Progenitor cell of endocrine pancreas (in vitro differentiated cells): ENCODE data around the gene ABTB2. TPM values are rescaled to one million over a fixed set of nuclear protein-coding genes. Genes with fewer than 3 reads are reported as not detected.
A peak's percentile ranks its signal among the peaks of the same experiment; 100 is the strongest.
"Not testable (repeated sequence)": the region's sequence is repeated elsewhere in the genome, so short reads cannot be mapped to it uniquely, and the experiment has no call there.

ENCODE experiments used
- DNase-seq: peaks from one replicate; pipeline ENCODE4 v3.0.0; 2021; ENCODE audit warnings: low spot score; ENCODE audit not compliant: unreplicated experiment
- H3K27ac Mint-ChIP-seq: 2 replicates; pipeline ENCODE4 v1.8.0; 2021; ENCODE audit warnings: mild to moderate bottlenecking, moderate library complexity, mixed read lengths
- H3K27me3 Mint-ChIP-seq: 2 replicates; pipeline ENCODE4 v1.8.0; 2021; ENCODE audit warnings: mixed read lengths
- H3K36me3 Mint-ChIP-seq: 2 replicates; pipeline ENCODE4 v1.8.0; 2022; ENCODE audit warnings: mixed read lengths; ENCODE audit not compliant: insufficient read depth
- H3K4me1 Mint-ChIP-seq: 2 replicates; pipeline ENCODE4 v1.8.0; 2021; ENCODE audit warnings: low read depth, mixed read lengths
- H3K4me3 Mint-ChIP-seq: 2 replicates; pipeline ENCODE4 v1.8.0; 2021; ENCODE audit warnings: low read depth, mild to moderate bottlenecking, moderate library complexity, mixed read lengths
- H3K9me3 Mint-ChIP-seq: 2 replicates; pipeline ENCODE4 v1.8.0; 2021; ENCODE audit warnings: low read depth, mixed read lengths
- CTCF ChIP-seq: fragments of 200-600 bp; sonication (generic); IDR thresholded peaks from one replicate; pipeline ENCODE4 v1.5.0; 2021; ENCODE audit warnings: antibody characterized with exemption, mild to moderate bottlenecking; ENCODE audit not compliant: unreplicated experiment
- total RNA-seq: library from RNA; stranded (reverse); gene quantifications from 2 replicates; pipeline ENCODE4 v1.2.1, GENCODE V29; 2021

The ABTB2 gene
- total RNA-seq, 1 donor from 2014 or later, result 19.5 TPM

GRCh38 chr11:34183848-34184391, 173.9 kb downstream of the ABTB2 start:
- Mint-ChIP-seq H3K27me3 (no peaks in the 10 kb centered on the region), H3K4me1 (peaks cover 21% of the 10 kb centered on the region), H3K9me3 (no peaks in the 10 kb centered on the region)

GRCh38 chr11:34182921-34183685, 174.7 kb downstream of the ABTB2 start:
- Mint-ChIP-seq H3K27me3 (no peaks in the 10 kb centered on the region), H3K4me3 (no peak overlapping the region), H3K9me3 (no peaks in the 10 kb centered on the region), H3K27ac (no peak overlapping the region), H3K36me3 (no peaks in the 10 kb centered on the region), H3K4me1 (peaks cover 12% of the 10 kb centered on the region)
- no peak for DNase-seq
- no peak for TF ChIP-seq CTCF

More at GRCh38 chr11:34183848-34184391, 173.9 kb downstream of the ABTB2 start:
- DNase-seq, result no peak
- no peak for TF ChIP-seq CTCF
- H3K36me3 Mint-ChIP-seq, result no peaks in the 10 kb centered on the region
- H3K4me3 Mint-ChIP-seq, result no peak overlapping the region
- H3K27ac Mint-ChIP-seq, result peak overlapping the region; percentile 49

- Mint-ChIP-seq H3K4me1 (peaks cover 8% of the 10 kb centered on the region), H3K4me3 (no peak overlapping the region), H3K36me3 (no peaks in the 10 kb centered on the region), H3K9me3 (no peaks in the 10 kb centered on the region), H3K27ac (no peak overlapping the region), H3K27me3 (no peaks in the 10 kb centered on the region)
- no peak for DNase-seq
- TF ChIP-seq CTCF, result no peak
Measured at GRCh38 chr11:34182425-34182824, 175.4 kb downstream of the ABTB2 start.

GRCh38 chr11:34181856-34182405, 175.9 kb downstream of the ABTB2 start:
- no peak for DNase-seq
- no peak for TF ChIP-seq CTCF
- Mint-ChIP-seq H3K27me3 (no peaks in the 10 kb centered on the region), H3K36me3 (no peaks in the 10 kb centered on the region), H3K4me1 (peaks cover 8% of the 10 kb centered on the region), H3K9me3 (no peaks in the 10 kb centered on the region), H3K27ac (no peak overlapping the region), H3K4me3 (no peak overlapping the region)

- Mint-ChIP-seq H3K4me3 (no peak overlapping the region), H3K27me3 (no peaks in the 10 kb centered on the region), H3K4me1 (peaks cover 4% of the 10 kb centered on the region), H3K9me3 (no peaks in the 10 kb centered on the region), H3K36me3 (no peaks in the 10 kb centered on the region), H3K27ac (no peak overlapping the region)
- DNase-seq, result no peak
- no peak for TF ChIP-seq CTCF
Measured at GRCh38 chr11:34181251-34181650, 176.6 kb downstream of the ABTB2 start.

- H3K4me1 Mint-ChIP-seq, H3K36me3 Mint-ChIP-seq, H3K4me3 Mint-ChIP-seq, H3K27me3 Mint-ChIP-seq, DNase-seq, H3K27ac Mint-ChIP-seq, H3K9me3 Mint-ChIP-seq: not testable (repeated sequence)
Measured at GRCh38 chr11:34180814-34181165, 177.0 kb downstream of the ABTB2 start.
